Suprapubic skin (tissue), 4 donors: ENCODE measurements around the gene ZBTB22. TPM values are rescaled to one million over a fixed set of nuclear protein-coding genes. Genes with fewer than 3 reads are reported as not detected.
A peak's percentile ranks its signal among the peaks of the same experiment; 100 is the strongest.
"Not testable (repeated sequence)": the region's sequence is repeated elsewhere in the genome, so short reads cannot be mapped to it uniquely, and the experiment has no call there.

ENCODE experiments used
- DNase-seq, 2 donors: peaks; one replicate each; pipeline ENCODE4 v3.0.0-alpha.2; 2019; ENCODE audit warnings: low spot score in 2 of 2
- H3K27ac ChIP-seq: fragments of 200-600 bp; sonication (generic); one replicate; pipeline ENCODE4 v1.5.1; 2019
- H3K27me3 ChIP-seq: fragments of 200-600 bp; sonication (generic); one replicate; pipeline ENCODE4 v1.5.1; 2019
- H3K36me3 ChIP-seq: fragments of 200-600 bp; sonication (generic); one replicate; pipeline ENCODE4 v1.5.1; 2019
- H3K4me1 ChIP-seq: fragments of 200-600 bp; sonication (generic); one replicate; pipeline ENCODE4 v1.5.1; 2019
- H3K4me3 ChIP-seq: fragments of 200-600 bp; sonication (generic); one replicate; pipeline ENCODE4 v1.5.1; 2019; ENCODE audit warnings: mild to moderate bottlenecking
- H3K9me3 ChIP-seq: fragments of 200-600 bp; sonication (generic); one replicate; pipeline ENCODE4 v1.5.1; 2019
- EP300 ChIP-seq: sonication (generic); formaldehyde crosslinking; IDR thresholded peaks from one replicate; pipeline ENCODE4 v1.6.1; 2017; ENCODE audit warnings: antibody characterized with exemption
- POLR2A ChIP-seq, 2 donors: fragments of 450-650 bp; IDR thresholded peaks; one replicate each; pipeline ENCODE4 v1.6.1; 2017; ENCODE audit warnings: antibody characterized with exemption in 2 of 2, mild to moderate bottlenecking in 2 of 2, moderate library complexity in 2 of 2
- POLR2AphosphoS5 ChIP-seq, 3 donors: sonication (generic); formaldehyde crosslinking; IDR thresholded peaks; one replicate each; pipeline ENCODE4 v1.6.1; 2017; ENCODE audit warnings: antibody characterized with exemption in 3 of 3
- WGBS: methylation state at CpG from one replicate; pipeline ENCODE4 v1.1.5; 2018; 5-methylcytosine and 5-hydroxymethylcytosine counted together
- total RNA-seq, 4 donors: library from RNA; depleted of rRNA; stranded (reverse); fragments of >200 nt; gene quantifications; one replicate each; pipeline ENCODE4 v1.1.0, GENCODE V29; 2016
- TF ChIP-seq, protein P1 (sequence below), 2 donors: fragments of 200-600 bp in 1 of 2; fragments of 450-650 bp in 1 of 2; sonication (generic) in 1 of 2; IDR thresholded peaks; one replicate each; pipeline ENCODE4 v1.5.1; 2016 to 2019; ENCODE audit warnings: antibody characterized with exemption in 2 of 2, mild to moderate bottlenecking in 1 of 2, moderate library complexity in 1 of 2

Gene ZBTB22
- total RNA-seq, 4 donors from 2014 or later = 32.1 to 36.8 (median 33.4) TPM

DNA sequence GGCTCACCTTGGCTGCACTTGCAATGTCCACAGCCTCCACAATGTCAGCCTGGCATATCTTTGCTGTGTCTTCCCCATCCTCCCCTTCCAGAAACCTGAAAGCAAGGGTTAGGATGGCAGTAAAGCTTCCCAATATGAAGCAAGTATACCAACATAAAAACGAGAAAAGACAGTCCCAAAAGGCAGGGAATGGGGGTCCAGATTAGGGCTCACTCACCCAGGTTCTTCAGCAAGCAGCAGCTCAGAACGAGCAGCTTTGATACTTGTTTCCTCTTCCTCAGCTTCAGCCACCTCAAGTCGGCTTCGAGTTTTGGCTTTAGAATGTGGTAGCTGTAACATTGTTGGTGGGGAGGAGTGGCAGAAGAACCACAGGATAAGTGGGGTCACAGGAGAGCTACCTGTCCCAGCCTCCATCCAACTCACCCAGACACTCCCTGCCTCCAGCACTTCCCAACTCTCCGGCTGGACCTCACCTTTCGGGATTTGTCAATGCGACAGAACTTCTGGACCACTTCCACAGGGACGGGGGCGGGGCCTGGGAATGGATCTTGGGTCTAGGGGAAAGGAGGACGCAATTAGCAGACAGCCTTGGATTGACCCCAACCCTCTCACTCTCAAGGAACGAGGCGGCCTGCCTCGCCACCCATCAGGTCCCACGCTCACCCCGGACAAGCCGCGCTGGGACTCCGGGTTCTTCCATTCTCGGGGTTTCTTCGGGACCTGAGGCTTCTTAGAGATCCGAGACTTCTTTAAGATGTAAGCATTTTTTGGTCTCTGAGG is 29.2 kb downstream of the ZBTB22 start:
- 15% methylated on average over 13 of the region's 21 CpGs for WGBS
- no peak for DNase-seq
- Histone ChIP-seq H3K9me3 (no peaks in the 10 kb centered on the region), H3K27ac (peak overlapping the region; percentile 77), H3K4me1 (peaks cover 25% of the 10 kb centered on the region), H3K36me3 (peaks cover 59% of the 10 kb centered on the region), H3K4me3 (peak overlapping the region; percentile 86), H3K27me3 (no peaks in the 10 kb centered on the region)
- TF ChIP-seq EP300 = no peak
- no peak for TF ChIP-seq POLR2AphosphoS5 (IDR thresholded peaks at IDR 0.05)
- no peak for TF ChIP-seq POLR2A (IDR thresholded peaks at IDR 0.05)
- TF ChIP-seq, protein P1, sequence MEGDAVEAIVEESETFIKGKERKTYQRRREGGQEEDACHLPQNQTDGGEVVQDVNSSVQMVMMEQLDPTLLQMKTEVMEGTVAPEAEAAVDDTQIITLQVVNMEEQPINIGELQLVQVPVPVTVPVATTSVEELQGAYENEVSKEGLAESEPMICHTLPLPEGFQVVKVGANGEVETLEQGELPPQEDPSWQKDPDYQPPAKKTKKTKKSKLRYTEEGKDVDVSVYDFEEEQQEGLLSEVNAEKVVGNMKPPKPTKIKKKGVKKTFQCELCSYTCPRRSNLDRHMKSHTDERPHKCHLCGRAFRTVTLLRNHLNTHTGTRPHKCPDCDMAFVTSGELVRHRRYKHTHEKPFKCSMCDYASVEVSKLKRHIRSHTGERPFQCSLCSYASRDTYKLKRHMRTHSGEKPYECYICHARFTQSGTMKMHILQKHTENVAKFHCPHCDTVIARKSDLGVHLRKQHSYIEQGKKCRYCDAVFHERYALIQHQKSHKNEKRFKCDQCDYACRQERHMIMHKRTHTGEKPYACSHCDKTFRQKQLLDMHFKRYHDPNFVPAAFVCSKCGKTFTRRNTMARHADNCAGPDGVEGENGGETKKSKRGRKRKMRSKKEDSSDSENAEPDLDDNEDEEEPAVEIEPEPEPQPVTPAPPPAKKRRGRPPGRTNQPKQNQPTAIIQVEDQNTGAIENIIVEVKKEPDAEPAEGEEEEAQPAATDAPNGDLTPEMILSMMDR (IDR thresholded peaks at IDR 0.05) = no peak

GRCh38 chr6:33286946-33287914 is 30.3 kb downstream of the ZBTB22 start:
- WGBS = 86% methylated on average over 22 of the region's 22 CpGs
- Histone ChIP-seq H3K36me3 (peaks cover 57% of the 10 kb centered on the region), H3K4me3 (no peak overlapping the region), H3K27ac (no peak overlapping the region), H3K9me3 (no peaks in the 10 kb centered on the region), H3K27me3 (no peaks in the 10 kb centered on the region), H3K4me1 (peaks cover 25% of the 10 kb centered on the region)
- no peak for DNase-seq
- TF ChIP-seq POLR2A (IDR thresholded peaks at IDR 0.05) (no peak), EP300 (no peak), POLR2AphosphoS5 (IDR thresholded peaks at IDR 0.05) (no peak)
- TF ChIP-seq, protein P1 (IDR thresholded peaks at IDR 0.05) = no peak

- 83% methylated on average over 4 of the region's 4 CpGs for WGBS
Measured at GRCh38 chr6:33285214-33285613, 32.3 kb downstream of the ZBTB22 start.

GRCh38 chr6:33280539-33280938 is 37.0 kb downstream of the ZBTB22 start:
- Histone ChIP-seq H3K4me1 (peaks cover 29% of the 10 kb centered on the region), H3K27me3 (no peaks in the 10 kb centered on the region), H3K4me3 (no peak overlapping the region), H3K9me3 (no peaks in the 10 kb centered on the region), H3K36me3 (peaks cover 62% of the 10 kb centered on the region), H3K27ac (no peak overlapping the region)
- DNase-seq = no peak
- TF ChIP-seq, protein P1 (IDR thresholded peaks at IDR 0.05) = no peak
- no peak for TF ChIP-seq EP300
- TF ChIP-seq POLR2A (IDR thresholded peaks at IDR 0.05) = no peak
- no peak for TF ChIP-seq POLR2AphosphoS5 (IDR thresholded peaks at IDR 0.05)
- 100% methylated on average over 5 of the region's 6 CpGs for WGBS

More at GRCh38 chr6:33285214-33285613, 32.3 kb downstream of the ZBTB22 start:
- Histone ChIP-seq H3K4me1 (peaks cover 16% of the 10 kb centered on the region), H3K36me3 (peaks cover 58% of the 10 kb centered on the region)
- not testable (repeated sequence) for H3K4me3 ChIP-seq, DNase-seq, H3K27me3 ChIP-seq, H3K9me3 ChIP-seq, H3K27ac ChIP-seq

- Histone ChIP-seq H3K4me1 (peaks cover 34% of the 10 kb centered on the region), H3K27me3 (no peaks in the 10 kb centered on the region), H3K36me3 (peaks cover 62% of the 10 kb centered on the region), H3K9me3 (no peaks in the 10 kb centered on the region), H3K4me3 (no peak overlapping the region), H3K27ac (no peak overlapping the region)
- peak in 1 of 2 donors; percentile 65 for DNase-seq
- 58% methylated on average over 3 of the region's 5 CpGs for WGBS
- TF ChIP-seq POLR2AphosphoS5 (IDR thresholded peaks at IDR 0.05) (no peak), POLR2A (IDR thresholded peaks at IDR 0.05) (no peak), EP300 (no peak)
- TF ChIP-seq, protein P1 (IDR thresholded peaks at IDR 0.05) = peak; percentile 40 to 49
Measured at GRCh38 chr6:33279971-33280511, 37.5 kb downstream of the ZBTB22 start.
